Progenitor cell of endocrine pancreas (in vitro differentiated cells): ENCODE data around the gene ALAS1. TPM values are rescaled to one million over a fixed set of nuclear protein-coding genes. Genes with fewer than 3 reads are reported as not detected.

Experiments
- DNase-seq: peaks from one replicate; pipeline ENCODE4 v3.0.0; 2021; ENCODE audit warnings: low spot score; ENCODE audit not compliant: unreplicated experiment
- H3K27ac Mint-ChIP-seq: 2 replicates; pipeline ENCODE4 v1.8.0; 2021; ENCODE audit warnings: mild to moderate bottlenecking, moderate library complexity, mixed read lengths
- H3K27me3 Mint-ChIP-seq: 2 replicates; pipeline ENCODE4 v1.8.0; 2021; ENCODE audit warnings: mixed read lengths
- H3K36me3 Mint-ChIP-seq: 2 replicates; pipeline ENCODE4 v1.8.0; 2022; ENCODE audit warnings: mixed read lengths; ENCODE audit not compliant: insufficient read depth
- H3K4me1 Mint-ChIP-seq: 2 replicates; pipeline ENCODE4 v1.8.0; 2021; ENCODE audit warnings: low read depth, mixed read lengths
- H3K4me3 Mint-ChIP-seq: 2 replicates; pipeline ENCODE4 v1.8.0; 2021; ENCODE audit warnings: low read depth, mild to moderate bottlenecking, moderate library complexity, mixed read lengths
- H3K9me3 Mint-ChIP-seq: 2 replicates; pipeline ENCODE4 v1.8.0; 2021; ENCODE audit warnings: low read depth, mixed read lengths
- total RNA-seq: library from RNA; stranded (reverse); gene quantifications from 2 replicates; pipeline ENCODE4 v1.2.1, GENCODE V29; 2021
- TF ChIP-seq, protein P1 (sequence below): fragments of 200-600 bp; sonication (generic); IDR thresholded peaks from one replicate; pipeline ENCODE4 v1.5.0; 2021; ENCODE audit warnings: antibody characterized with exemption, mild to moderate bottlenecking; ENCODE audit not compliant: unreplicated experiment

ALAS1 gene
- total RNA-seq, 1 donor from 2014 or later, result 32.2 TPM

DNA sequence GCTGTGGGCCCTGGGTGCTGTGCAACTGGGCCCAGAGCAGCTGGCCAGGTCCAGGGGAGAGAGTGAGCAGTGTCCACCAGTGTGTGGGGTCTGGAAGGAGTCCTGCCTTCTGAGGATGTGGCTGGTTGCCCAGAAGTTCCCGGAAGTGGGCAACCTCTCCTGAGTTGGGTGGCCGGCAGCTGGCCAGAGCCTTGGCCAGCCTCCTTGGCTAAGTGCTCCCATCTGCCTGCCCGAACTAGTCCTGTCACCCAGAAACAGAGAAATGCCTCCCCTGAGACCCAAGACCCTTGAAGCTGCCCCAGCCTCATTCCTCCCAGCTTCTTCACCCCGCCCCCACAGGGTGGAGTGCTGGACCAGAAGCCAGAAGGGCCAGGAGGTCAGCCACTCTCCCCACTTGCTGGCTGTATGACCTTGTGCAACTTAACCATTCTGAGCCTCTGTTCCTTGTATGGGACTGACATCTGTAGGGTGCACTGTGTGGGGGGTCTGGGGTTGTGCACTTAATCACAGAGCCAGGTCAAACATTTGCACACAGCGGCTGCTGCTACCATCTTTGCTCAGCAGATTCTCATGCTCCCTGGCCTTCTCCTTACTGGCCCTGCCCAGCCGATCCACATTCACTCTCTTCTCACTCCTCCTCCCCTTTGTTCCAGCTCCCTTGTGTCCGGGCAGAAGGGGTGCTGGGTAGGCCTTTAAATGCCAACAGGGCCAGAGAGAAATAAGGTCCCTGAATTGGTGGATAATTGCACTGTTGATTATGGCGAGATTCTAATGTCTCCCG lies 7.5 kb upstream of the ALAS1 start:
- Mint-ChIP-seq H3K4me1 (peaks cover 9% of the 10 kb centered on the region), H3K4me3 (no peak overlapping the region), H3K36me3 (no peaks in the 10 kb centered on the region), H3K27me3 (no peaks in the 10 kb centered on the region), H3K9me3 (no peaks in the 10 kb centered on the region), H3K27ac (no peak overlapping the region)
- TF ChIP-seq, protein P1, sequence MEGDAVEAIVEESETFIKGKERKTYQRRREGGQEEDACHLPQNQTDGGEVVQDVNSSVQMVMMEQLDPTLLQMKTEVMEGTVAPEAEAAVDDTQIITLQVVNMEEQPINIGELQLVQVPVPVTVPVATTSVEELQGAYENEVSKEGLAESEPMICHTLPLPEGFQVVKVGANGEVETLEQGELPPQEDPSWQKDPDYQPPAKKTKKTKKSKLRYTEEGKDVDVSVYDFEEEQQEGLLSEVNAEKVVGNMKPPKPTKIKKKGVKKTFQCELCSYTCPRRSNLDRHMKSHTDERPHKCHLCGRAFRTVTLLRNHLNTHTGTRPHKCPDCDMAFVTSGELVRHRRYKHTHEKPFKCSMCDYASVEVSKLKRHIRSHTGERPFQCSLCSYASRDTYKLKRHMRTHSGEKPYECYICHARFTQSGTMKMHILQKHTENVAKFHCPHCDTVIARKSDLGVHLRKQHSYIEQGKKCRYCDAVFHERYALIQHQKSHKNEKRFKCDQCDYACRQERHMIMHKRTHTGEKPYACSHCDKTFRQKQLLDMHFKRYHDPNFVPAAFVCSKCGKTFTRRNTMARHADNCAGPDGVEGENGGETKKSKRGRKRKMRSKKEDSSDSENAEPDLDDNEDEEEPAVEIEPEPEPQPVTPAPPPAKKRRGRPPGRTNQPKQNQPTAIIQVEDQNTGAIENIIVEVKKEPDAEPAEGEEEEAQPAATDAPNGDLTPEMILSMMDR, result no peak
- no peak for DNase-seq

DNA sequence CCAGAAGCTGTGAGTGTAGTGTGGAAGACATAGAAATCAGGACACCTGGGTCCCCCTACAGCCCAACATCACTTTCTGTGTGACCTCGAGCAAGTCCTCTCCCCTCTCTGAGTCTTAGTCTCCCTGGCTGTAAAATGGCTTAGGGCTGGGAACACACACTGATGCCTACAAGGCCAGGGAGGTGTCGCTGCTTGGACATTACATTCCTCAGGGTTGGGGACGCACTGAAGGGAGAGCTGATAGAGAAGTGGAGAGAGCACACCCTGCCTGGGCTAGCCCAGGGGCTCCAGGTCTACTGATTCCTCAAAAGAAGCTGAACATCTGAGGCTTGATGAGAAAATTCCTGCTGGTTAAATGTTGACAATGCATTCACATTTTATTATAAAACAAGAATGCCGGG lies 6.3 kb upstream of the ALAS1 start:
- Mint-ChIP-seq H3K27ac (no peak overlapping the region), H3K27me3 (no peaks in the 10 kb centered on the region), H3K9me3 (no peaks in the 10 kb centered on the region), H3K4me3 (no peak overlapping the region), H3K4me1 (peaks cover 8% of the 10 kb centered on the region), H3K36me3 (no peaks in the 10 kb centered on the region)
- no peak for DNase-seq
- TF ChIP-seq, protein P1, result no peak

DNA sequence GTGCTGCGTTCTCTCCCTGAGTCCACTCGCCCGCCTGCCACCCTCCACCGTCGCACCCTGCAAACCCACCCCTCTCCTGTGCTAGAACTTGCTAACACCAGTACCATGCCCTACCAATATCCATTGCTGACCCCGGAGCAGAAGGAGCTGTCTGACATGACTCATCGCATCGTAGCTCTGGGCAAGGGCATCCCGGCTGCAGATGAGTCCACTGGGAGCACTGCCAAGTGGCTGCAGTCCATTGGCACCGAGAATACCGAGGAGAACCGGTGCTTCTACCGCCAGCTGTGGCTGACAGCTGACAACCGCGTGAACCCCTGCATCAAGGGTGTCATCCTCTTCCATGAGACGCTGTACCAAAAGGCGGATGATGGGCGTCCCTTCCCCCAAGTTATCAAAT lies 4.9 kb upstream of the ALAS1 start:
- TF ChIP-seq, protein P1, result no peak
- DNase-seq, result no peak

DNA sequence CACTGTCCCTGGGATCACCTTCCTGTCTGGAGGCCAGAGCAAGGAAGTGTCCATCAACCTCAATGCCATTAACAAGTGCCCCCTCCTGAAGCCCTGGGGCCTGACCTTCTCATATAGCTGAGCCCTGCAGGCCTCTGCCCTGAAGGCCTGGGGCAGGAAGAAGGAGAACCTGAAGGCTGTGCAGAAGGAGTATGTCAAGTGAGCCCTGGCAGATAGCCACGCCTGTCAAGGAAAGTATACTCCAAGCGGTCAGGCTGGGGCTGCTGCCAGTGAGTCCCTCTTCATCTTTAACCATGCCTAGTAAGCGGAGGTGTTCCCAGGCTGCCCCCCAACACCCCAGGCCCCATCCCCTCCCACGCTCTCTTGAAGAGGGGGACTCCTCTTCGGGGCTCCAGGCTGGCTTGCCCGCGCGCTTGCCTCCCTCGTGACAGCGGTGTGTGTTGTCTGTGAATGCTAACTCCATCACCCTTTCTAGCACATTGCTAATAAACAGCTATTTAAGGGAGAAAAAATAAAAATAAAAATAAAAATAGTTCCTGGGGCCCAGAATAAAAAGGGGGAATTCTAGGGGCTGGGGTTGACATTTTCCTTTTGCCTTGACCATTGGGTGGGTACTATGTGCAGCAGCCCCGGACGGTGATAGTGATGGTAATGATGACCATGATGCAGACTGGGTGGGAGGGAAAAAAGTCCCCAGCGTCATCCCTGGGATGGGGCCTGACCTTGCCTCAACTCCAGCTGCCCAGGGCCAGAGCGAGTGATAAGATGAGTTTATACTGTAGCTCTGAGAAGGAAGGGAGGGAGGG lies 3.3 kb upstream of the ALAS1 start:
- no peak overlapping the region for H3K27ac Mint-ChIP-seq
- peaks cover 2% of the 10 kb centered on the region for H3K36me3 Mint-ChIP-seq
- TF ChIP-seq, protein P1, result no peak
- no peak overlapping the region for H3K4me3 Mint-ChIP-seq
- no peaks in the 10 kb centered on the region for H3K27me3 Mint-ChIP-seq
- H3K4me1 Mint-ChIP-seq, result peaks cover 18% of the 10 kb centered on the region
- DNase-seq, result no peak
- no peaks in the 10 kb centered on the region for H3K9me3 Mint-ChIP-seq

More for the DNA sequence above, 4.9 kb upstream of the ALAS1 start:
- no peaks in the 10 kb centered on the region for H3K9me3 Mint-ChIP-seq
- H3K36me3 Mint-ChIP-seq, result no peaks in the 10 kb centered on the region
- H3K27me3 Mint-ChIP-seq, result no peaks in the 10 kb centered on the region
- peaks cover 14% of the 10 kb centered on the region for H3K4me1 Mint-ChIP-seq
- no peak overlapping the region for H3K27ac Mint-ChIP-seq
- H3K4me3 Mint-ChIP-seq, result no peak overlapping the region

- DNase-seq, result no peak
- H3K9me3 Mint-ChIP-seq, result no peaks in the 10 kb centered on the region
- H3K4me3 Mint-ChIP-seq, result no peak overlapping the region
- peaks cover 4% of the 10 kb centered on the region for H3K36me3 Mint-ChIP-seq
- no peak overlapping the region for H3K27ac Mint-ChIP-seq
- peaks cover 18% of the 10 kb centered on the region for H3K4me1 Mint-ChIP-seq
- H3K27me3 Mint-ChIP-seq, result no peaks in the 10 kb centered on the region
- TF ChIP-seq, protein P1, result no peak
These were observed 2.7 kb upstream of the ALAS1 start for GRCh38 chr3:52195291-52195597.
